ENCODE data around the gene NXNL1.

- TF ChIP-seq SIN3A (IDR thresholded peaks at IDR 0.05; ENCODE audit: borderline replicate concordance, insufficient read depth, low read length) (no peak), POLR2AphosphoS5 (IDR thresholded peaks at IDR 0.05; ENCODE audit: low read depth, low read length) (no peak), TAF1 (IDR thresholded peaks at IDR 0.05; ENCODE audit: borderline replicate concordance, insufficient read depth, low read length) (no peak), FOXP2 (optimal IDR thresholded peaks at IDR 0.05; ENCODE audit: borderline replicate concordance, extremely low read depth, extremely low read length, insufficient read depth) (no peak)
- TF ChIP-seq, protein P1, sequence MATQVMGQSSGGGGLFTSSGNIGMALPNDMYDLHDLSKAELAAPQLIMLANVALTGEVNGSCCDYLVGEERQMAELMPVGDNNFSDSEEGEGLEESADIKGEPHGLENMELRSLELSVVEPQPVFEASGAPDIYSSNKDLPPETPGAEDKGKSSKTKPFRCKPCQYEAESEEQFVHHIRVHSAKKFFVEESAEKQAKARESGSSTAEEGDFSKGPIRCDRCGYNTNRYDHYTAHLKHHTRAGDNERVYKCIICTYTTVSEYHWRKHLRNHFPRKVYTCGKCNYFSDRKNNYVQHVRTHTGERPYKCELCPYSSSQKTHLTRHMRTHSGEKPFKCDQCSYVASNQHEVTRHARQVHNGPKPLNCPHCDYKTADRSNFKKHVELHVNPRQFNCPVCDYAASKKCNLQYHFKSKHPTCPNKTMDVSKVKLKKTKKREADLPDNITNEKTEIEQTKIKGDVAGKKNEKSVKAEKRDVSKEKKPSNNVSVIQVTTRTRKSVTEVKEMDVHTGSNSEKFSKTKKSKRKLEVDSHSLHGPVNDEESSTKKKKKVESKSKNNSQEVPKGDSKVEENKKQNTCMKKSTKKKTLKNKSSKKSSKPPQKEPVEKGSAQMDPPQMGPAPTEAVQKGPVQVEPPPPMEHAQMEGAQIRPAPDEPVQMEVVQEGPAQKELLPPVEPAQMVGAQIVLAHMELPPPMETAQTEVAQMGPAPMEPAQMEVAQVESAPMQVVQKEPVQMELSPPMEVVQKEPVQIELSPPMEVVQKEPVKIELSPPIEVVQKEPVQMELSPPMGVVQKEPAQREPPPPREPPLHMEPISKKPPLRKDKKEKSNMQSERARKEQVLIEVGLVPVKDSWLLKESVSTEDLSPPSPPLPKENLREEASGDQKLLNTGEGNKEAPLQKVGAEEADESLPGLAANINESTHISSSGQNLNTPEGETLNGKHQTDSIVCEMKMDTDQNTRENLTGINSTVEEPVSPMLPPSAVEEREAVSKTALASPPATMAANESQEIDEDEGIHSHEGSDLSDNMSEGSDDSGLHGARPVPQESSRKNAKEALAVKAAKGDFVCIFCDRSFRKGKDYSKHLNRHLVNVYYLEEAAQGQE (IDR thresholded peaks at IDR 0.05; ENCODE audit: insufficient read depth in 1 of 2, low read depth in 2 of 2, low read length in 2 of 2), result no peak
Measured at GRCh38 chr19:17497149-17497798, 36.5 kb upstream of the NXNL1 start.
